ENCODE measurements around the gene NPW.
"Not testable (repeated sequence)": the region's sequence is repeated elsewhere in the genome, so short reads cannot be mapped to it uniquely, and the experiment has no call there.

The NPW gene

GRCh38 chr16:2005646-2006045 is 13.9 kb upstream of the NPW start:
- peak overlapping the region in 1 of 2 donors; percentile 70 for H3K4me3 Mint-ChIP-seq

GRCh38 chr16:2006317-2006716 is 13.3 kb upstream of the NPW start:
- no peak for ATAC-seq
- H3K27me3 Mint-ChIP-seq = no peaks in the 10 kb centered on the region
- no peaks in the 10 kb centered on the region for H3K9me3 Mint-ChIP-seq
- H3K4me1 Mint-ChIP-seq = peaks cover 59% of the 10 kb centered on the region
- peak overlapping the region; percentile 96 to 97 for H3K4me3 Mint-ChIP-seq
- DNase-seq = no peak
- peak overlapping the region in 1 of 2 donors; percentile 84 for H3K27ac Mint-ChIP-seq

More at GRCh38 chr16:2005646-2006045, 13.9 kb upstream of the NPW start:
- no peaks in the 10 kb centered on the region for H3K27me3 Mint-ChIP-seq
- no peak for ATAC-seq
- no peaks in the 10 kb centered on the region for H3K9me3 Mint-ChIP-seq
- peak overlapping the region in 1 of 2 donors; percentile 80 for H3K27ac Mint-ChIP-seq
- no peak for DNase-seq
- H3K4me1 Mint-ChIP-seq = peaks cover 59% of the 10 kb centered on the region

DNA sequence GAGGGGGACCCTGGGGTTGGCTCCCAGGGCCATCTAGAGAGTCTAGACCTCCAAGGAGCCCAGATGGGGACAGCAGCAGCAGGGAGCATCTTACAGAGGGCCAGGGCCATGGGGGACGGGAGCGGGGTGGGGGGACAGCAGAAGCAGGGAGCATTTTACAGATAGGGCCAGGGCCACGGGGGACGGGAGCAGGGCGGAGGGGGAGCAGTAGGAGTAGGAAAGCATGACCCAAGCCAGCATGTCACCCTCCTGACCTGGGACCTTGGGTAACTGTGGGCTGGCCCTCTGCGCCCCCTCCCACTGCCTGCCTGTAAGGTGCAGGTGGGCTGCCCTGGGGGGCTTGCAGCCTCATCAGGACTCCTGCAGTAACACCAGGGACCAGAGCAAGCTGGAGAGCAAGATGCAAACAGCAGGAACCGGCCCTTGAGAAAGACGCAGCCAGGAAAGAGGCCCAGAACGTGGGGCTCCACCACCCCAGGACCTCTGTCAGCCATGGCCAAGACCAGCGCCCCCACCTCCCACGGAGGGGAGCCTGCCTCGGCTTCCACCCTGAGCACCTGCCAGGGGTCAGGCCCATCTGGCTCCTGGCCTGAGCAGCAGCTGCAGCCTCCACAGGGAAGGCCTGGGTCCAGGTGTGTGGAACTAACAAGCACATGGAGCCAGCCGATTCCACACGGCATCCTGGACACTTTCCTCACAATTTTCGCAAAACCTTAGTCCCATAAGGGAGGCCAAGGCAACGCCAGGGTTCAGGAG is 12.3 kb upstream of the NPW start:
- Mint-ChIP-seq H3K4me3 (peak overlapping the region; percentile 96 to 97), H3K4me1 (peaks cover 59% of the 10 kb centered on the region), H3K27me3 (no peaks in the 10 kb centered on the region), H3K27ac (peak overlapping the region; percentile 94 to 95), H3K9me3 (no peaks in the 10 kb centered on the region)
- DNase-seq (no peak), ATAC-seq (no peak)

DNA sequence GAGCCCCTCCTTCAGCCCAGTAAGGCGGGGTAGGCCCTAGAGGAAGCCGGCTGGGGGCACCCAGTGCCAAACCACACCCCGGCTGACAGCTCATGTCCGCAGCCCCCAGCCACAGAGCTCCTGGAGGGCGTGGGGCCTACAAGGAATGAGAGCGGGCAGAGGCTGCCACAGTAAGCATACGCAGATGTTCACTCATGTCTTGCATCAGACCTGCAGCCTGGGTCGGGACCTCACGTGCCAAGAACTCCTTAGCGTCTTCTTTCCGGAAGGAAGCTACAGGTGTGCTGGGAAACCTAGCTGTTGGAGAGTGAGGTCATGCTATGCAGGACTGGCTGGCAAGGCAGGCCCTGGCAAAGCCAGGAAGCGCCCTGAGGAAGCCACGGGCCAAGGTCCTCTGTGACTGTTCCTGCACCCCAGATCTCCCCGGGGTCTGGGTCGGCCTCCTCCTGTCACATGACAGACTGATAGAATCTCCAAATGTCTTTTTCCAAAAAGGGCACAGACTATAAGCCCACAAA is 11.5 kb upstream of the NPW start:
- Mint-ChIP-seq H3K27me3 (no peaks in the 10 kb centered on the region), H3K4me1 (peaks cover 59% of the 10 kb centered on the region), H3K27ac (peak overlapping the region; percentile 94 to 95), H3K4me3 (peak overlapping the region; percentile 96 to 97), H3K9me3 (no peaks in the 10 kb centered on the region)
- peak; percentile 31 to 58 for DNase-seq
- peak; percentile 40 for ATAC-seq

DNA sequence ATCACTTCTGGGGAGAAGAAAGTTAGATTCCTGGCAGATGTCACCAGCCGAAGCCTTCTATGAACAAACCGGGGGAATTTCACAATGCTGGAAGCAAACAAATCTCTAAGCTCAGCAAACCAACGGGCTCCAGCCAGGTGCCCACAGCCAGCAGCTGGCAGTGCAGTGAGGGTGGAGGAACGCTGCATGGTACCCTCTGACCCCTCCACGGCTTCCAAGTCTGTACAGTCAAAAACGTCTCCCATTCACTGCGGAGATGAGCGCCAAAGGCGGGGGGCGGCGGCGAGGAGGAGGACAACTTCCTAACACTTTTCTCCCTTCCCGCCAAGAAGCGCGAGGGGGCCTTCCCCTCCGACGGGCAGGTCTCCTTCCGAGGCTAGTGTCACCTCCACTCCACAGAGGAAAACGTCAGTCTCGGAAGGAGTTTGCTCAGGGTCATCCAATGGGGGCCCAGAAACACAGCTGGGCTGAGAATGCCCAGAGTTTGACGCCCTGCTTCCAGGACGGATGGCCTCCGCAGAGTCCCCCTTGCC is 10.9 kb upstream of the NPW start:
- Mint-ChIP-seq H3K4me3 (peak overlapping the region; percentile 96 to 97), H3K27ac (peak overlapping the region; percentile 94 to 95), H3K9me3 (no peaks in the 10 kb centered on the region), H3K4me1 (peaks cover 59% of the 10 kb centered on the region), H3K27me3 (no peaks in the 10 kb centered on the region)
- ATAC-seq (peak; percentile 11), DNase-seq (peak; percentile 23 to 53)

DNA sequence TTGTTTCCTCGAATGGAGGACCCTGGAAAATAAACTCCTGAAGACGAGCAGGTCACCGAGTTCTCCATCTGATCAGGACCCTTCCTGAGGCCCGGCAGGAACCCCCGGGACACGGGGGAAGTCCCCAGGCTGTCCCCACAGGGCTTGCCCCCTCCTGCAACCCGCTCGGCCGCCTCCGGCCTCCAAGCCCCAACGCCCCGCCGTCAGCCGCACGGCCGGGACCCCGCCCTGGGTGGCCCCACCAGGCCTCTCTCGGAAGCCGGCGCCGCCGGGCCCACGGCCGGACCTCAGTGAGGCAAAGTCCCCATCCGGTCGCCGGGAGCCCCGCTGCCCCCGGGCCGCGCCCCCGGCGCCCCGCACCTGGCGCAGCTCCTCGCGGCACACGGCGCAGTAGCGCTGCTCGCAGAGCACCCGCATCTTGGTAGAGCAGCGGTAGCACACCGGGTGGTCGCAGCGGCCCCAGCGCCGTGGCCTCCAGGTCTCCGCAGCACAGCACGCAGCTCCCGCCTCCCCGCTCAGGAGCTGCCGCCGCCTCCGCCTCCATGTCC is 10.3 kb upstream of the NPW start:
- Mint-ChIP-seq H3K4me1 (peaks cover 54% of the 10 kb centered on the region), H3K4me3 (peak overlapping the region; percentile 96 to 97)
- ATAC-seq = peak; percentile 47

DNA sequence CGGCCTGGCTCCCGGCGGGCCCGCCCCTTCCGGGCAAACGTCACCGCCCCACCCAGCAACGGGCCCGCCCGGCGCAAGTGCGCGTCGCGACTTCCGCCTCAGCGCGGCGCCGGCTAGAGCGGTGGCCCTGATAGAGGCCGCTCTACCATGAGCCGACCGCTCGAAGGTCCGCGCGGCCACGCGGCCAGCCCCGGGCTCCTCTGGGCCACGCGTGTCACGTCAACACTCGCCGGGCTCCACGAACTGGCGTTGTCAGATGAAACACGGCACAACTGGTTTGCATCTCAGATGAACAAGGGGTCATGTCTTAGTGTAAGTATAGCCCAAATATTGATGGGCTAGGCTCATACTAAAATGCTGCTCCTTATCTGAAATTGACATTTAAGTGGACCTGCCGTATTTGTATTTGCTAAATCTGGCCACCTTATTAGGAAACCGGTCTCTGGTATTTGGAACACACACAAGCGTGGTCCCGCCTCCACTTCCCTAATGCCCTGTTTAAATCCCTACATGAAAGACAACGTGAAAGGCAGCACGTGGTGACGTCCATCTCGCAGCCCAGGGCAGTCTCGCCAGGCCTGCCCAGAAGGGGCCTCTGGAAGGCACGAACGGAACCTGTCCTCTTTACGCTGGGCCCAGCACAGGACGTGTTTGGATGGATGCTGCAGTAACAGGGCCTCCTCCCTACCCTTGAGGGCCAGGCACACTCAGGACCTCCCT is 9.6 kb upstream of the NPW start, which contains the start of gene ZNF598:
TSS of gene ZNF598 (minus strand) at position 31 of the 720 bp plus-strand sequence.
- Mint-ChIP-seq H3K9me3 (no peaks in the 10 kb centered on the region), H3K4me1 (peaks cover 47% of the 10 kb centered on the region), H3K27ac (peak within 1 kb of the TSS; percentile 97), H3K27me3 (no peaks in the 10 kb centered on the region), H3K4me3 (peak within 1 kb of the TSS; percentile 96 to 97)
- ATAC-seq = peak; percentile 93
- peak; percentile 76 to 79 for DNase-seq

More for the DNA sequence above, 10.3 kb upstream of the NPW start:
- H3K27me3 Mint-ChIP-seq = no peaks in the 10 kb centered on the region
- DNase-seq = peak in 1 of 2 donors; percentile 31
- H3K27ac Mint-ChIP-seq = peak overlapping the region; percentile 94 to 95
- H3K9me3 Mint-ChIP-seq = no peaks in the 10 kb centered on the region

GRCh38 chr16:2011726-2012125 is 7.9 kb upstream of the NPW start:
- H3K4me1 Mint-ChIP-seq = peaks cover 29% of the 10 kb centered on the region
- H3K27me3 Mint-ChIP-seq, ATAC-seq, H3K9me3 Mint-ChIP-seq, H3K4me3 Mint-ChIP-seq, DNase-seq, H3K27ac Mint-ChIP-seq: not testable (repeated sequence)

GRCh38 chr16:2013527-2013926 is 6.1 kb upstream of the NPW start:
- DNase-seq = no peak
- peaks cover 9% of the 10 kb centered on the region for H3K27me3 Mint-ChIP-seq
- ATAC-seq = no peak
- no peak overlapping the region for H3K4me3 Mint-ChIP-seq
- no peak overlapping the region for H3K27ac Mint-ChIP-seq
- peaks cover 11% of the 10 kb centered on the region for H3K4me1 Mint-ChIP-seq
- H3K9me3 Mint-ChIP-seq = no peaks in the 10 kb centered on the region

- H3K9me3 Mint-ChIP-seq = no peaks in the 10 kb centered on the region
- H3K4me3 Mint-ChIP-seq = no peak overlapping the region
- H3K27ac Mint-ChIP-seq = peak overlapping the region; percentile 52 to 59
- ATAC-seq = no peak
- no peak for DNase-seq
- peaks cover 9% of the 10 kb centered on the region for H3K4me1 Mint-ChIP-seq
- H3K27me3 Mint-ChIP-seq = peaks cover 27% of the 10 kb centered on the region
Measured at GRCh38 chr16:2015117-2015946, 4.3 kb upstream of the NPW start.

DNA sequence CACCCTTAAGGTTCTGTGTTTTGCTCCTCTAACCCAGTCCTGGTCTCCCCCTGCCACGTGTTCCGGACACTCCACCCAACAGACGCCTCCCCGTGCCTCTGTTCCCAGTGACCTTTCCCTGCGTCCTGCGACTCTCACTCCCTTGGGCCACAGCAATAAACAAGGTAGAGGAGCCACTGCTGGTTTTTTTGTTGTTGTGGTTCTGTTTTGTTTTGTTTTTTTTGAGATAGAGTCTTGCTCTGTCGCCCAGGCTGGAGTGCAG is 3.7 kb upstream of the NPW start:
- Mint-ChIP-seq H3K27me3 (peaks cover 32% of the 10 kb centered on the region), H3K4me3 (no peak overlapping the region), H3K4me1 (peaks cover 11% of the 10 kb centered on the region), H3K27ac (no peak overlapping the region), H3K9me3 (no peaks in the 10 kb centered on the region)
- ATAC-seq (no peak), DNase-seq (no peak)

DNA sequence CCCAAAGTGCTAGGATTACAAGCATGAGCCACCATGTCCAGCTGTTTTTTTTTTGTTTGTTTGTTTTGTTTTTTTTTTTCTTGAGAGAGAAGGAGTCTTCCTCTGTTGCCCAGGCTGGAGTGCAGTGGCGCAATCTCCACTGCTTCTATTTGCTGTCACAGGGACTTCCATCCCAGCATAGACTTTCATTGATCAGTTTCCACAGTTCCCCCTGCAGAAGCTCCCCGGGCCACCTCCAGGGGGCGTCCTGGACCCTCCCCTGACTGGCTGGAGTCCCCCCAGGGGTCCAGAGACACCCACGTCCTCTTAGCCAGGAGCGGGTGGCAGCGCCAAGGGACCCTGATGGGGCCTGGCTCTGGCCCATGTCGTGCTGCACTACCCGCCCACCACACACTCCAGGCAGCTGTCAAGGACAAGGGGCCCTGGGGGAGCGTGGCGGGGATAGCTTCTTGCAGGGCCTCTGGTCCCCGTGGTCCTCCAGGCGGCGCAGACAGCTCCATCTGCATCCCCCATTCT is 3.1 kb upstream of the NPW start:
- no peak for DNase-seq
- Mint-ChIP-seq H3K9me3 (no peaks in the 10 kb centered on the region), H3K4me3 (no peak overlapping the region), H3K27ac (peak overlapping the region in 1 of 2 donors; percentile 48), H3K4me1 (peaks cover 17% of the 10 kb centered on the region), H3K27me3 (peaks cover 38% of the 10 kb centered on the region)
- ATAC-seq = no peak

DNA sequence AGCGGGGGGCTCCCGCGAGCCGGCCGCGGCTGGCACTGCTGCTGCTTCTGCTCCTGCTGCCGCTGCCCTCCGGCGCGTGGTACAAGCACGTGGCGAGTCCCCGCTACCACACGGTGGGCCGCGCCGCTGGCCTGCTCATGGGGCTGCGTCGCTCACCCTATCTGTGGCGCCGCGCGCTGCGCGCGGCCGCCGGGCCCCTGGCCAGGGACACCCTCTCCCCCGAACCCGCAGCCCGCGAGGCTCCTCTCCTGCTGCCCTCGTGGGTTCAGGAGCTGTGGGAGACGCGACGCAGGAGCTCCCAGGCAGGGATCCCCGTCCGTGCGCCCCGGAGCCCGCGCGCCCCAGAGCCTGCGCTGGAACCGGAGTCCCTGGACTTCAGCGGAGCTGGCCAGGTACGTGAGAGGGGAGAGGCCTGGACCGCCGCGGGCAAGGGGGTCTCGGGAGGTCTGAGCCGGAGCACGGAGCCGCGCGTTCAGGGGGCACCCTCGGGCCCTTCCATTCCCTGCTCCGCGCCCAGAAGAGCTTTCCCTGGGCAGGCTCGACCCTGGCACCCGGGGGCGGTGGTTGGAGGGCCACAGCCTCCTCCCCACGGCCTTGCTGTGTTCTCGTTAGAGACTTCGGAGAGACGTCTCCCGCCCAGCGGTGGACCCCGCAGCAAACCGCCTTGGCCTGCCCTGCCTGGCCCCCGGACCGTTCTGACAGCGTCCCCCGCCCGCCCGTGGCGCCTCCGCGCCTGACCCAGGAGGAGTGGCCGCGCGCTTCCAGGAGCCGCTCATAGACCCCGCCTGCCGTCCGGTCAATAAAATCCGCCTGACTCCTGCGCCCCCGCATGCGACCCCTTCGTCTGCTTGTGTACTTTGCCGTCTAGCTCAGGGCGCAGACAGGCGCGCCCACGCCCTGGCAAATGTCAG is 591 bp downstream of the NPW start:
- Mint-ChIP-seq H3K27me3 (peaks cover 60% of the 10 kb centered on the region), H3K4me3 (peak overlapping the region; percentile 71 to 86), H3K27ac (peak overlapping the region in 1 of 2 donors; percentile 59), H3K9me3 (no peaks in the 10 kb centered on the region), H3K4me1 (peaks cover 44% of the 10 kb centered on the region)
- DNase-seq (no peak), ATAC-seq (no peak)

- H3K27ac Mint-ChIP-seq = peak overlapping the region in 1 of 2 donors; percentile 40
- H3K4me1 Mint-ChIP-seq = peaks cover 51% of the 10 kb centered on the region
- ATAC-seq (peak; percentile 53), DNase-seq (no peak)
- H3K4me3 Mint-ChIP-seq = peak overlapping the region; percentile 80 to 89
- peaks cover 75% of the 10 kb centered on the region for H3K27me3 Mint-ChIP-seq
- H3K9me3 Mint-ChIP-seq = no peaks in the 10 kb centered on the region
Measured at GRCh38 chr16:2022723-2023091, 3.1 kb downstream of the NPW start.

All from stimulated activated naive CD8-positive, alpha-beta T cell treated with anti-CD3 and anti-CD28 coated beads, Interleukin-15, amount 100 ng/mL, for 72 hours (primary cell).